Fibroblast of skin of left quadriceps (primary cell): ENCODE measurements around the gene SLX4.
"Not testable (repeated sequence)": the region's sequence is repeated elsewhere in the genome, so short reads cannot be mapped to it uniquely, and the experiment has no call there.

Experiments
- DNase-seq, 2 experiments: peaks; one replicate each; pipeline ENCODE4 v3.0.0-alpha.2; 2013; ENCODE audit warnings: low read depth in 2 of 2

Gene SLX4

GRCh38 chr16:3642397-3643094 lies 31.1 kb upstream of the SLX4 start:
- DNase-seq, result no peak

DNA sequence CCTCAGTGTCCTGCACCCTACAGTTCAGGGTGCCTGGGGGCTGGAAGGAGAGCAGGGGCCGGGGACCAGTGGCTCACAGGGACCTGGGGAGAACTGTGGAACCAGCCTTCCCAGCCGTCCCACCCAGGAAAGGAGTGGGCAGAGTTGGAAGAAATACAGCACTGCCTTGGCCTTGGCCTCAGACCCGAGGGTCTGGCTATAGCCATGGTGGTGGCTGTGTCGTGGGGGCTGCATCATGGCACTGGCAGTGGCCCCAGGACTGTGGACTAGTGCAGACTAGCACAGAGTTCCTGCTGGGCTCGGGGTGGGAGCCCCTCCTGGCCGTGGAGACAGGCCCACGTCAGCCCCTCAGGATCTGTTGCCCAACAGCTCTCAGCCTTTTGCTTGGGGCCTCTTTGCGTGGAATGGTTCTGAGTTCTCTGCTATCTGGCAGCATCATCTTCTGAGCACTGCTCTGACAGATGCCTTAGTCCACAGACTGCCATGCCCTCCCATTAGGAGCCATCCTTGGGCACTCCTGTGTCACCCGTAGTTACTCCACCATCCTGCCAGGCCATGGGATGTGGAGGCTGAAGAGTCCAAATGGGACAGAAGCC lies 30.5 kb upstream of the SLX4 start:
- DNase-seq, result no peak

DNA sequence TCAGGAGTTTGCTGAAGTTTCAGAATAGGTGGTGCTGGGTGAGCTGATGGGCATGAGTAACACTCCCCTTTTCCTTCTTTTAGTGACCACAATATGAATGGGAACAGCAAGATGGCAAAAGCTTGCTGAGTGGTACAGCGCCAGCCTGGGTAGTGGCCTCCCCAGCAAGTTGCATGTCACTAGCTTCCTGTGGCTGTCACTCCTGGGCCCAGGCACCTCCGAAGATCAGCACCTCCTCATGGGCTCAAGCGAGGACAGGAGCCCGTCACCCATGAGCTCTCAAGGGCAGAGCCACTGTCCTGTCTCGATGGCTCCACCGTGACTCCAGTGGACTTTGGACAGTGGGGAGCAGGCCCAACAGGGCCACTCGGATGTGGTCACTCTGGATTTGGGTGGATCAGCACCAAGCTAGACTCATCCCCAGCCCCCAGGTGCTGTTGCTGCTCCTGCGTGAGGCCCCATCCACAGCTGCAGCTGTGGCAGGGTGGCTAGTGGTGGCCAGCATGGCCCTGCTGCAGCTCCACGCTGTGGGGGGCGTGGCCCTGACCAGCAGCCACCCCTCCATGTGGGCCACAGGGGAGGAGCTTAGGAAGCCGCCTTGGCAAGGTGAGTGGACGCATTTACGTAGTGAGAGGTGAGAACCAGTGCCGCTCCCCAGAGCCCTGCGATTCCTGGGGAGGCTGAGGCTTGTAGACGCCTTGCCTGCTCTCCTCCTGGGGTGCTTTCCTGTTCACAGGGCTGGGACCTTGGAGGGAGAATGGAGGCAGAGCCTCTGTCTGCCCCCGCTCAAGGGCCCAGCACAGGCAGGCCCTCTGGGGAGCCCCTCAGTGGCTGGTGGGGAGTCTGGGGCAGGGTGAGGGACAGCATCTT lies 29.5 kb upstream of the SLX4 start:
- no peak for DNase-seq

- DNase-seq, result no peak
These were observed 28.8 kb upstream of the SLX4 start for GRCh38 chr16:3640207-3640606.

GRCh38 chr16:3638916-3639644 lies 27.7 kb upstream of the SLX4 start:
- no peak for DNase-seq

- no peak for DNase-seq
These were observed 26.0 kb upstream of the SLX4 start for GRCh38 chr16:3637371-3637923.

DNA sequence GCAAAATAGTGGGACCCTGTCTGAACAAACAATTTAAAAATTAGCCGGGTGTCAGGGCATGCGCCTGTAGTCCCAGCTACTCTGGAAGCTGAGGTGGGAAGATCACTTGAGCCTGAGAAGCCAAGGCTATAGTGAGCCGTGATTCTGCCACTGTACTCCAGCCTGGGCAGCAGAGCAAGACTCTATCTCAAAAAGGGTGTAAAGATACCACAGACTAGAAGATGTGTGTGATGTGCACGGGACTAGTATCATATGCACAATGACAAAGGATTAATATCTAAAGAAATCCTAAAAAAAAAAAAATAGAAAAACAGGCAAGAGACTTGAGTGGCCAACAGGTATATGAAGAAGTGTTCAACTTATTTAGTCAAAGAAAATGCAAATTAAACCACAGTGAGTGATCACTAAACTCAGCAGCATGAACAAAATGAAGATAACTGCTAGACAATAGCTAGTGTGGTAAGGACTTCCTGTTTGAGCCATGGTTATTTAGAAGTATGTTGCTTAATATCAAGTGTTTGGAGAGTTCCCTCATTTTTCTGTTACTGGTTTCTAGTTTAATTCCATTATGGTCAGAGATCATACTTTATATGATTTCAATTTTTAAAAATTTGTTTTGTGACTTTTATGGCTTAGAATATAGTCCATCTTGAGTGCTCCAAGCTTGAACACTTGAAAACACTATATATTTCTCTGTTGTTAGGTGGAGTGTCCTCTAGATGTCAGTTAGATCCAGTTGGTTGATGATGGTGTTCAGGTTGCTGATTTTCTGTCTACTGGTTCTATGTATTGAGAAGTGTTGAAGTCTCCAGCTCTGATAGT lies 14.7 kb upstream of the SLX4 start:
- DNase-seq, result no peak

- DNase-seq, result no peak
These were observed 13.9 kb upstream of the SLX4 start for GRCh38 chr16:3625331-3625730.

DNA sequence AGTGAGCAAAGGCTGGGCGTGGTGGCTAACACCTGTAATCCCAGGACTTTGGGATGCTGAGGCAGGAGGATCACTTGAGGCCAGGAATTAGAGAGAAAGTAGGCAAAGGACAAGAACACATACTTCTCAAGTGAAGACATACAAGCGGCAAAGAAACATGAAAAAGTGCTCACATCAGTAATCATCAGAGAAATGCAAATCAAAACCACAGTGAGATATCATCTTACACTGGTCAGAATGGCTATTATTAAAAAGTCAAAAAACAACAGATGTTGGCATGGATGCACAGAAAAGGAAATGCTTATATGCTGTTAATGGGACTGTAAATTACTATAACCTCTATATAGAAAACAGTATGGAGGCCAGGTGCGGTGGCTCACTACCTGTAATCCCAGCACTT lies 12.2 kb upstream of the SLX4 start:
- no peak for DNase-seq

- no peak for DNase-seq
These were observed 7.3 kb upstream of the SLX4 start for GRCh38 chr16:3618769-3619141.

- DNase-seq, result no peak
These were observed 1.4 kb upstream of the SLX4 start for GRCh38 chr16:3612510-3613466.

GRCh38 chr16:3610698-3611145 lies 684 bp downstream of the SLX4 start:
- DNase-seq, result no peak

- no peak for DNase-seq
These were observed 1.3 kb downstream of the SLX4 start for GRCh38 chr16:3609895-3610697.

GRCh38 chr16:3608976-3609375 lies 2.4 kb downstream of the SLX4 start:
- not testable (repeated sequence) for DNase-seq

GRCh38 chr16:3608069-3608468 lies 3.3 kb downstream of the SLX4 start:
- no peak for DNase-seq

GRCh38 chr16:3607634-3608033 lies 3.8 kb downstream of the SLX4 start:
- no peak for DNase-seq

DNA sequence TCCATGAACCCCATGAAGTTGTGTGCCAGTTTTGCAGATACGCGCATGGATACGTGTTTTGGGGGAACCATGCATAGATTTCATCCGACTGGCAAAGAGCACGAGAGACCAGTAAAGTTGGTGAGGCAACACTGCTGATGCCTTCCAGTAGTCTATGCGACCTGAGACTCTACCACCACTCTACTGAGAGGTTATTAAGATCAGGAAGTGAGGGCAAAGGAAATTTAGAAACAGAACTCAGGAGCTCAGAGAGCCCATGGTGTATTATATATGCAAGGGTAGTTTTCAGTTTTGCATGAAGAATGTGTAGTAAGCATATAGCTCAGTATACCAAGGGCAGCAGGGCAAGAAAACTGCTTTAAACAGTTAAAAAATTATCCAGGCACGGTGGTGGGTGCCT lies 4.2 kb downstream of the SLX4 start:
- DNase-seq, result no peak

GRCh38 chr16:3606441-3606840 lies 5.0 kb downstream of the SLX4 start:
- DNase-seq, result no peak

DNA sequence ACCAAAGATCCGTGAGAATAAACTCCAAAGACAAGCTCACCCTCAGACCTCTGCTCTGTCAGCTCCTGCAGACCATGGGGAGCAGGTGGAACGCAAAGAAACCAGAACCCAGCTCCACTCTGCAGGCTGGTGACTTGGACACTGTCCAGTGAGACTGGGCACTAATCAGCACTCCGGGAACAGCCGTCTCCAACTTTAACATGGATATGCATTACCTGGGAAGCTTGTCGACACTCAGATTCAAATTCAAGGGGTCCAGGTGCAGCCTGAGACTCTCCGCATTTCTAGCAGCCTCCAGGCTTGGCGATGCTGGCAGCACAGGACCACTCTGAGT lies 9.1 kb downstream of the SLX4 start:
- no peak for DNase-seq
